ENCODE data around the gene SYNPO.

Gene SYNPO

GRCh38 chr5:150700594-150701377, 60.3 kb downstream of the SYNPO start, which contains the start of gene RBM22:
RBM22 (minus strand) TSS chr5:150701062; CDS start chr5:150700985, 77 bp downstream.
- peak; percentile 70 to 89 for DNase-seq

GRCh38 chr5:150703762-150704161, 63.3 kb downstream of the SYNPO start:
- DNase-seq, result no peak

DNA sequence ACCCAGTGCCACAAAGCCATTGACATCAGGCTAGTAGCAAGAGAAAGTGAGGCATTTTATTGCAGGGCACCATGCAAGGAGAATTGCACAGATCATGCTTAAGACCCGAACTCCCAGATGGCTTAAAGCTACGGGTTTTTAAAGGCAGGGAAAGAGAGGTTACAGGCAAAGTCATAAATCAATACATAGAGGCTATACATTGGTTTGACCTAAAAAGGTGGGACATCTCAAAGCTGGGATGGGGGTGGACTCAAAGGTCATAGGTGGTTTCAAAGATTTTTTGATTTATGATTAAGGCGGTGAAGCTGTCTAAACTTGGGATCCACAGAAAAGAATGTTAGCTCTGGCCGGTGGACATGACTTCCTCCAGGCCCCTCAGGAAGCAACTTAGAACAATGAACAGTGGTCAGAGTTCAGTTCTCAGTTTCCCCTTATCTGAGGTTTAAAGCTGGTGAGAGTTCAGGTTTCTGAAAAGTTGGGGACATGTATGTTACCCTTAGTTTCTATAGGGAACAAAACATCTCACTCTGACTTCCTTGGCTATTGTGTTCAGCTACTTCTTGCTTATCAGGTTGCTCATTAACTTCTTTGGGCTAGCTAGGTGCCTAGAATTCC, 66.4 kb downstream of the SYNPO start:
- no peak for DNase-seq
